ENCODE results near the gene GATA6. TPM values are rescaled to one million over a fixed set of nuclear protein-coding genes. Genes with fewer than 3 reads are reported as not detected.

GATA6 gene
- total and polyA plus RNA-seq, 10 of the 15 experiments (the other 5 are each of a cell fraction or from before 2014, with no cell fraction given), result 0.04 to 0.05 TPM; not detected in 8

DNA sequence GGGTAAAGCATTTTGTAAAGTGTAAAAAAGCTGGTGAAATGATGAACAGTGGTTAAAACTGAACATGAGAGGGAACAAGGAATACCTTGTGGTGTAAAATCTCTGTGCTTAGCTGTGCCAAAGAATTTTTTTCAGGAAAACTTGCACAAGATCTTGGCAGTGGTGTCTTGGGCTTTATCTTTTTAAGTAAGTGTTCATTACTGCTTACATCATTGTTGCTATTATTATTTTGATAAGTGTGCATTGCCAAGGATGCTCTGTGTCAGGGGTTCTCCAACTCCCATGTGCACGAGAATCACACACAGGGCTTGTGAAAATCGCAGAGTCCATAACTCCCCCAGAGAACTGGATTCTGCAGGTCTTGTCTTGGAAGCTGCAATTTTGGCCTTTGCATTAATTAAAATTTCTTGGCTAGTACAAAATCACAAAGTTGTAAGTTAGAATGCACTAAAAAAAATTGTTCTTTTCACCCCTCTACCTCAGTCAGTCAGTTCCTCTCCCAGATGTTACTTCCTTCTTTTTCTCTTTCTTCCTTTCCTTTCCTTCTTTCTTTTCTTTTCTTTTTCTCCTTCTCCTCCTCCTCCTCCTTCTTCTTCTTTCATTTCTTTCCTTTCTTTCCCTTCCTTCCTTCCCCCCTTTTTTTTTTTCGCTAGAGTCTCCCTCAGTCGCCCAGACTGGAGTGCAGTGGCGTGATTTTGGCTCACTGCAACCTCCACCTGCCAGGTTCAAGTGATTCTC, 37.8 kb downstream of the GATA6 start (continued):
- TF ChIP-seq, protein P1, sequence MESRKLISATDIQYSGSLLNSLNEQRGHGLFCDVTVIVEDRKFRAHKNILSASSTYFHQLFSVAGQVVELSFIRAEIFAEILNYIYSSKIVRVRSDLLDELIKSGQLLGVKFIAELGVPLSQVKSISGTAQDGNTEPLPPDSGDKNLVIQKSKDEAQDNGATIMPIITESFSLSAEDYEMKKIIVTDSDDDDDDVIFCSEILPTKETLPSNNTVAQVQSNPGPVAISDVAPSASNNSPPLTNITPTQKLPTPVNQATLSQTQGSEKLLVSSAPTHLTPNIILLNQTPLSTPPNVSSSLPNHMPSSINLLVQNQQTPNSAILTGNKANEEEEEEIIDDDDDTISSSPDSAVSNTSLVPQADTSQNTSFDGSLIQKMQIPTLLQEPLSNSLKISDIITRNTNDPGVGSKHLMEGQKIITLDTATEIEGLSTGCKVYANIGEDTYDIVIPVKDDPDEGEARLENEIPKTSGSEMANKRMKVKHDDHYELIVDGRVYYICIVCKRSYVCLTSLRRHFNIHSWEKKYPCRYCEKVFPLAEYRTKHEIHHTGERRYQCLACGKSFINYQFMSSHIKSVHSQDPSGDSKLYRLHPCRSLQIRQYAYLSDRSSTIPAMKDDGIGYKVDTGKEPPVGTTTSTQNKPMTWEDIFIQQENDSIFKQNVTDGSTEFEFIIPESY (IDR thresholded peaks at IDR 0.05), result no peak
- TF ChIP-seq SREBF1 (IDR thresholded peaks at IDR 0.05; ENCODE audit: low read length) (no peak), BMI1 (IDR thresholded peaks at IDR 0.05; ENCODE audit: borderline replicate concordance) (no peak), NFYA (IDR thresholded peaks at IDR 0.05; ENCODE audit: borderline replicate concordance, low read depth, low read length) (no peak)
- TF ChIP-seq, protein P2, sequence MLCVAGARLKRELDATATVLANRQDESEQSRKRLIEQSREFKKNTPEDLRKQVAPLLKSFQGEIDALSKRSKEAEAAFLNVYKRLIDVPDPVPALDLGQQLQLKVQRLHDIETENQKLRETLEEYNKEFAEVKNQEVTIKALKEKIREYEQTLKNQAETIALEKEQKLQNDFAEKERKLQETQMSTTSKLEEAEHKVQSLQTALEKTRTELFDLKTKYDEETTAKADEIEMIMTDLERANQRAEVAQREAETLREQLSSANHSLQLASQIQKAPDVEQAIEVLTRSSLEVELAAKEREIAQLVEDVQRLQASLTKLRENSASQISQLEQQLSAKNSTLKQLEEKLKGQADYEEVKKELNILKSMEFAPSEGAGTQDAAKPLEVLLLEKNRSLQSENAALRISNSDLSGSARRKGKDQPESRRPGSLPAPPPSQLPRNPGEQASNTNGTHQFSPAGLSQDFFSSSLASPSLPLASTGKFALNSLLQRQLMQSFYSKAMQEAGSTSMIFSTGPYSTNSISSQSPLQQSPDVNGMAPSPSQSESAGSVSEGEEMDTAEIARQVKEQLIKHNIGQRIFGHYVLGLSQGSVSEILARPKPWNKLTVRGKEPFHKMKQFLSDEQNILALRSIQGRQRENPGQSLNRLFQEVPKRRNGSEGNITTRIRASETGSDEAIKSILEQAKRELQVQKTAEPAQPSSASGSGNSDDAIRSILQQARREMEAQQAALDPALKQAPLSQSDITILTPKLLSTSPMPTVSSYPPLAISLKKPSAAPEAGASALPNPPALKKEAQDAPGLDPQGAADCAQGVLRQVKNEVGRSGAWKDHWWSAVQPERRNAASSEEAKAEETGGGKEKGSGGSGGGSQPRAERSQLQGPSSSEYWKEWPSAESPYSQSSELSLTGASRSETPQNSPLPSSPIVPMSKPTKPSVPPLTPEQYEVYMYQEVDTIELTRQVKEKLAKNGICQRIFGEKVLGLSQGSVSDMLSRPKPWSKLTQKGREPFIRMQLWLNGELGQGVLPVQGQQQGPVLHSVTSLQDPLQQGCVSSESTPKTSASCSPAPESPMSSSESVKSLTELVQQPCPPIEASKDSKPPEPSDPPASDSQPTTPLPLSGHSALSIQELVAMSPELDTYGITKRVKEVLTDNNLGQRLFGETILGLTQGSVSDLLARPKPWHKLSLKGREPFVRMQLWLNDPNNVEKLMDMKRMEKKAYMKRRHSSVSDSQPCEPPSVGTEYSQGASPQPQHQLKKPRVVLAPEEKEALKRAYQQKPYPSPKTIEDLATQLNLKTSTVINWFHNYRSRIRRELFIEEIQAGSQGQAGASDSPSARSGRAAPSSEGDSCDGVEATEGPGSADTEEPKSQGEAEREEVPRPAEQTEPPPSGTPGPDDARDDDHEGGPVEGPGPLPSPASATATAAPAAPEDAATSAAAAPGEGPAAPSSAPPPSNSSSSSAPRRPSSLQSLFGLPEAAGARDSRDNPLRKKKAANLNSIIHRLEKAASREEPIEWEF (IDR thresholded peaks at IDR 0.05; ENCODE audit: insufficient replicate concordance, low read depth, low read length), result no peak
- TF ChIP-seq, protein P3, sequence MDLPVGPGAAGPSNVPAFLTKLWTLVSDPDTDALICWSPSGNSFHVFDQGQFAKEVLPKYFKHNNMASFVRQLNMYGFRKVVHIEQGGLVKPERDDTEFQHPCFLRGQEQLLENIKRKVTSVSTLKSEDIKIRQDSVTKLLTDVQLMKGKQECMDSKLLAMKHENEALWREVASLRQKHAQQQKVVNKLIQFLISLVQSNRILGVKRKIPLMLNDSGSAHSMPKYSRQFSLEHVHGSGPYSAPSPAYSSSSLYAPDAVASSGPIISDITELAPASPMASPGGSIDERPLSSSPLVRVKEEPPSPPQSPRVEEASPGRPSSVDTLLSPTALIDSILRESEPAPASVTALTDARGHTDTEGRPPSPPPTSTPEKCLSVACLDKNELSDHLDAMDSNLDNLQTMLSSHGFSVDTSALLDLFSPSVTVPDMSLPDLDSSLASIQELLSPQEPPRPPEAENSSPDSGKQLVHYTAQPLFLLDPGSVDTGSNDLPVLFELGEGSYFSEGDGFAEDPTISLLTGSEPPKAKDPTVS (IDR thresholded peaks at IDR 0.05; ENCODE audit: low read depth, low read length), result no peak

Measured in GM12878 (cell line).